GM23338 (cell line): Measurements from ENCODE around the gene LILRB1. TPM values are rescaled to one million over a fixed set of nuclear protein-coding genes. Genes with fewer than 3 reads are reported as not detected.
A peak's percentile ranks its signal among the peaks of the same experiment; 100 is the strongest.
"Not testable (repeated sequence)": the region's sequence is repeated elsewhere in the genome, so short reads cannot be mapped to it uniquely, and the experiment has no call there.

Experiments used
- ATAC-seq: fragments of 200-7000 bp; cut with Tn5 transposase; 3 replicates; pipeline ENCODE4 v1.9.1; 2020
- DNase-seq: peaks from one replicate; pipeline ENCODE4 v3.0.0-alpha.2; 2015; ENCODE audit warnings: low spot score
- H2AFZ ChIP-seq: fragments of 200-600 bp; sonication (generic); 2 replicates; pipeline ENCODE4 v1.8.0; 2016; ENCODE audit warnings: antibody characterized with exemption, mild to moderate bottlenecking, moderate library complexity
- H3F3A ChIP-seq: fragments of 200-600 bp; sonication (generic); replicated peaks from 2 replicates; pipeline ENCODE4 v1.8.0; 2017; ENCODE audit warnings: antibody characterized with exemption, mixed run types, low read depth
- H3K27ac ChIP-seq: fragments of 200-600 bp; sonication (generic); 2 replicates; pipeline ENCODE4 v1.6.1; 2016; ENCODE audit warnings: low read depth
- H3K27me3 ChIP-seq: fragments of 200-600 bp; sonication (generic); 2 replicates; pipeline ENCODE4 v1.8.0; 2016; ENCODE audit warnings: mild to moderate bottlenecking, mixed run types, moderate library complexity; ENCODE audit not compliant: insufficient read depth
- H3K36me3 ChIP-seq: fragments of 200-600 bp; sonication (generic); 2 replicates; pipeline ENCODE4 v1.8.0; 2016; ENCODE audit warnings: mild to moderate bottlenecking; ENCODE audit not compliant: insufficient read depth
- H3K4me1 ChIP-seq: fragments of 200-600 bp; sonication (generic); 2 replicates; pipeline ENCODE4 v1.8.0; 2016; ENCODE audit warnings: mild to moderate bottlenecking, moderate library complexity; ENCODE audit not compliant: insufficient read depth
- H3K4me2 ChIP-seq: fragments of 200-600 bp; sonication (generic); 2 replicates; pipeline ENCODE4 v1.7.1; 2017; ENCODE audit warnings: mixed run types
- H3K4me3 ChIP-seq: fragments of 200-600 bp; sonication (generic); 2 replicates; pipeline ENCODE4 v1.6.1; 2016; ENCODE audit warnings: mixed run types
- H3K79me2 ChIP-seq: fragments of 200-600 bp; sonication (generic); replicated peaks from 2 replicates; pipeline ENCODE4 v1.8.0; 2017; ENCODE audit warnings: mild to moderate bottlenecking; ENCODE audit not compliant: insufficient read depth
- H3K9me2 ChIP-seq: fragments of 200-600 bp; sonication (generic); 2 replicates; pipeline ENCODE4 v1.8.0; 2017; ENCODE audit not compliant: insufficient read depth
- H4K20me1 ChIP-seq: fragments of 200-600 bp; sonication (generic); replicated peaks from 2 replicates; pipeline ENCODE4 v1.8.0; 2017; ENCODE audit warnings: mild to moderate bottlenecking; ENCODE audit not compliant: insufficient read depth
- H3K27ac Mint-ChIP-seq: 2 replicates; pipeline ENCODE4 v1.8.0; 2020; ENCODE audit warnings: inconsistent platforms, mild to moderate bottlenecking, moderate library complexity, mixed read lengths
- H3K27me3 Mint-ChIP-seq: 3 replicates; pipeline ENCODE4 v1.8.0; 2022; ENCODE audit warnings: low read depth, mild to moderate bottlenecking, moderate library complexity, mixed read lengths, inconsistent platforms; ENCODE audit not compliant: insufficient read depth, poor library complexity
- H3K36me3 Mint-ChIP-seq: 3 replicates; pipeline ENCODE4 v1.8.0; 2021; ENCODE audit warnings: low read depth, mild to moderate bottlenecking, inconsistent platforms, moderate library complexity, mixed read lengths
- H3K4me1 Mint-ChIP-seq: 3 replicates; pipeline ENCODE4 v1.8.0; 2020; ENCODE audit warnings: mild to moderate bottlenecking, inconsistent platforms, mixed read lengths
- H3K4me3 Mint-ChIP-seq: 3 replicates; pipeline ENCODE4 v1.8.0; 2021; ENCODE audit warnings: moderate library complexity, mild to moderate bottlenecking, inconsistent platforms, mixed read lengths
- H3K9me3 Mint-ChIP-seq: 3 replicates; pipeline ENCODE4 v1.8.0; 2020; ENCODE audit warnings: moderate library complexity, mild to moderate bottlenecking, inconsistent platforms, mixed read lengths
- CTCF ChIP-seq, 2 experiments: fragments of 200-600 bp in 1 of 2; sonication (generic) in 1 of 2; conservative IDR thresholded peaks; 2 replicates each; pipeline versions ENCODE4 v1.5.1 to v1.6.1; 2016 to 2017; ENCODE audit warnings: antibody characterized with exemption in 2 of 2, low read depth in 2 of 2, mild to moderate bottlenecking in 2 of 2, moderate library complexity in 1 of 2
- ETS1 ChIP-seq: IDR thresholded peaks from 2 replicates; pipeline ENCODE4 v1.6.1; 2016; ENCODE audit warnings: antibody characterized with exemption
- EZH2 ChIP-seq: fragments of 200-600 bp; sonication (generic); IDR thresholded peaks from one replicate; pipeline ENCODE4 v1.8.0; 2017; ENCODE audit warnings: antibody characterized with exemption, mild to moderate bottlenecking, low read depth; ENCODE audit not compliant: unreplicated experiment
- EZH2phosphoT487 ChIP-seq: fragments of 200-600 bp; sonication (generic); IDR thresholded peaks from one replicate; pipeline ENCODE4 v1.8.1; 2018; ENCODE audit warnings: antibody characterized with exemption; ENCODE audit not compliant: unreplicated experiment
- JUNB ChIP-seq: IDR thresholded peaks from one replicate; pipeline ENCODE4 v1.6.1; 2016; ENCODE audit warnings: antibody characterized with exemption; ENCODE audit not compliant: unreplicated experiment
- NANOG ChIP-seq: IDR thresholded peaks from 2 replicates; pipeline ENCODE4 v1.6.1; 2016; ENCODE audit warnings: antibody characterized with exemption, borderline replicate concordance
- ZNF462 ChIP-seq: fragments of 250-450 bp; sonication (Bioruptor Pico); IDR thresholded peaks from 2 replicates; pipeline ENCODE4 v1.5.0; 2020; ENCODE audit warnings: mild to moderate bottlenecking, moderate library complexity
- polyA plus RNA-seq: library from polyadenylated mRNA; unstranded; fragments of >200 nt; fragmentation: Nextera tagmentation; extraction: Ambion mirVana; gene quantifications from 2 replicates; pipeline ENCODE4 v1.2.1, GENCODE V29; 2016
- total RNA-seq: library from RNA; depleted of rRNA; stranded (reverse); fragments of >200 nt; shearing (Covaris generic); gene quantifications from 2 replicates; pipeline ENCODE4 v1.2.3, GENCODE V29; 2014

Gene LILRB1
- total and polyA plus RNA-seq, 2 experiments from 2014 or later: 0.14 TPM; not detected in 1

- not testable (repeated sequence) for H4K20me1 ChIP-seq, H3K27me3 Mint-ChIP-seq, H3K79me2 ChIP-seq, H3K36me3 Mint-ChIP-seq, H3K27ac Mint-ChIP-seq, H3K27ac ChIP-seq, H3F3A ChIP-seq, H3K4me3 ChIP-seq, H3K4me2 ChIP-seq, H2AFZ ChIP-seq, H3K4me3 Mint-ChIP-seq, H3K4me1 ChIP-seq, H3K27me3 ChIP-seq, H3K36me3 ChIP-seq, H3K9me2 ChIP-seq, H3K4me1 Mint-ChIP-seq
- ATAC-seq (peak; percentile 31; the same call in 1 of the 3 replicates), DNase-seq (peak; percentile 77)
- peaks cover 66% of the 10 kb centered on the region for H3K9me3 Mint-ChIP-seq
- peak; percentile 68 to 86 for TF ChIP-seq CTCF (conservative IDR thresholded peaks at IDR 0.05; ENCODE audit: low read depth in 2 of 2)
These were observed 46.0 kb downstream of the LILRB1 start for GRCh38 chr19:54676210-54676834.

GRCh38 chr19:54677217-54677616 lies 46.9 kb downstream of the LILRB1 start:
- Histone ChIP-seq H3F3A (no peaks in the 10 kb centered on the region), H3K4me3 (no peak overlapping the region), H3K27ac (no peak overlapping the region), H2AFZ (peak overlapping the region; percentile 21; the same call in 1 of the 2 replicates), H3K36me3 (no peaks in the 10 kb centered on the region), H3K9me2 (no peaks in the 10 kb centered on the region), H3K27me3 (no peaks in the 10 kb centered on the region), H4K20me1 (no peaks in the 10 kb centered on the region), H3K4me1 (0 out of 2 replicates have a peak, but pooled peaks cover 4% of the 10 kb centered on the region), H3K4me2 (no peak overlapping the region), H3K79me2 (no peaks in the 10 kb centered on the region)
- H3K36me3 Mint-ChIP-seq: peaks cover 1% of the 10 kb centered on the region
- H3K9me3 Mint-ChIP-seq: peaks cover 64% of the 10 kb centered on the region
- DNase-seq (peak; percentile 61), ATAC-seq (no peak)
- H3K4me1 Mint-ChIP-seq: no peaks in the 10 kb centered on the region
- no peaks in the 10 kb centered on the region for H3K27me3 Mint-ChIP-seq
- H3K4me3 Mint-ChIP-seq: no peak overlapping the region
- TF ChIP-seq EZH2 (no peak), ETS1 (no peak), NANOG (no peak), JUNB (no peak), EZH2phosphoT487 (no peak), CTCF (conservative IDR thresholded peaks at IDR 0.05; ENCODE audit: low read depth in 2 of 2) (no peak), ZNF462 (CRISPR knock-in tag) (no peak)
- H3K27ac Mint-ChIP-seq: no peak overlapping the region
